NCI-H146 (cell line): ENCODE results near the gene ZNF563.
A peak's percentile ranks its signal among the peaks of the same experiment; 100 is the strongest.
"Not testable (repeated sequence)": the region's sequence is repeated elsewhere in the genome, so short reads cannot be mapped to it uniquely, and the experiment has no call there.

Experiments
- DNase-seq: peaks from one replicate; lab custom pipeline; 2025; lab: John Stamatoyannopoulos, UW

Gene ZNF563

DNA sequence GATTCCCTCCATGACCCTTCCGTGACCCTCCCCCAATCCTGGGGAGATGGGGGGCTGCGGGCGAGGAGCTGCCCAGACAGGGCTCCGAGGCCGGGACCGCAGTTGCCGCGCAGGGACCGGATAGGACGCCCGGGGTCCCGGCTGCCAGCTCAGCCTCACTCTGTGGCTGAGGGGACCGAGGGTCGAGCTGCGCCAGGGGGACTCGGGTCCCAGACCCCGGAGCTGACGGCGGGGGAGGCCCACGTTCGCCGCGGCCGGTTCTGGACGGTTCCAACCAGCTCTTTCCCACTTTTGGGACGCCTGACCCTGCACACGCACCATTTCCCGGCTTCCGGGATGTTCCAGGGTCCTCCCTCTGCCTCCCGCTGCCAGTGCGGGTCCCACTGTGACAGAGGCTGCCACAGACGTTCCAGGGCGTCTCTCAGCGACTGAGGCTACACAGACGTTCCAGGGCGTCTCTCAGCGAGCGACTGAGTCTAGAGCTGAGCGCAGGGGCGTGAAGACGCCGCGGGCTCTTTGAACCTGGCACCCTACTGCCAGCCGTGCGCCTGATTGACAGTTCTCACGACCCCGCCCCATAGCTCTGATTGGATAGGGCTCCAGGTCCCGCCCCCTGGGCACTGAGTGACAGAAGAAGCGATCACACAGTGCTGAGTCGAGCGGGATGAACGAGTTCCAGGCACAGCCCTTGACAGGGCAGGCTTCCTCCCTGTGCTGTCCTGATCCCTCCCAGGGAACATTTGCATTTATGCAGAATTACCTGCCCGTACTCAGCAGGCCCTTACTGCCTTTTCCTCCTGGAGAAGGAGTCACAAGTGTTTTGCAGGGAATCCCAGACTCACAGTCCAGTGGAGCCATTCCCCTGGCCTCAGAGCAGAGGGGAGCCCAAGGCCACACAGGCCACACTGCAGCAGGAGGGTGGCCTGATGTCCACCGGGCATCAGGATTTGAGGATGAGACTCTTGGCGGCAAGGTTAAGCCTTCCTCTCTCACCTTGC is at the start of gene ZNF563:
Gene ZNF563, minus strand, starts transcription at position 472 of the 998 bp plus-strand sequence. Its CDS starts 151 bp downstream, at position 321.
- DNase-seq: peak; percentile 98

DNA sequence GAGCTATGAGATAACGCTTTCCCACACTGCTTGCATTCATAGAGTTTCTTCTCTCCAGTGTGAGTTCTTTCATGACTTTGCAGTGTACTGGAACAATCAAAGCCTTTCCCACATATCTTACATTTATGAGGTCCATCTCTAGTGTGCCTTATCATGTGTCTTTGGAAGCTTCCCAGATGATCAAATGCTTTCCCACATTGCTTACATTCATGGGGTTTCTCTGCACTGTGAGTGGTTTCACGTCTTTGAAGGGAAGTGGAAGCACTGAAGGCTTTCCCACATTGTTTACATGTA is 47.0 kb upstream of the ZNF563 start:
- no peak for DNase-seq

DNA sequence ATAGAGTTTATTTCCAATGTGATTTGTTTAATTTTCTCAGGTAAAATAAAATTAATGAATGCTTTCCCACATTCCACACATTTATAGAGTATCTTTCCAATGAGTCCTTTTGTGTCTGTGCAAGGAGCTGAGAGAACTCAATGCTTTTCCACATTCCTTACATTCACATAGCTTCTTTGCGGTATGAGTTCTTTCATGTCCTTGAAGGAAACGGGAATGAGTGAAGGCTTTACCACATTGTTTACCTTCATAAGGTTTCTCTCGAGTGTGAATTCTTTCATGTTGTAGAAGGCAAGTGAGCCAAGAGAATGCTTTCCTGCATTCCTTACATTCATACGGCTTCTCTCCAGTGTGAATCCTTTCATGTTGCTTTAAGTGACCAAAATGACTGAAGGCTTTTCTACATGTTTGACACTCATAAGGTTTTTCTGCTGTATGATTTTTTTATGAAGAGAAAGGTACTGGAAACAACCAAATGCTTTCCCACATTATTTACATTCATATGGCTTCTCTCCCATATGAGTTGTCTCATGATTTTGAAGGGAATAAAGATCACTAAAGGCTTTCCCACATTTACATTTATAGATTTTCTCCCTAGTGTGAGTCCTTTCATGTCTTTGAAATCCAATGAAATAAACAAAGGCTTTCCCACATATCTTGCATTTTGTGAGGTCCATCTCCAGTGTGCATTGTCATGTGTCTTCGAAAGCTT is 46.5 kb upstream of the ZNF563 start:
- no peak for DNase-seq

DNA sequence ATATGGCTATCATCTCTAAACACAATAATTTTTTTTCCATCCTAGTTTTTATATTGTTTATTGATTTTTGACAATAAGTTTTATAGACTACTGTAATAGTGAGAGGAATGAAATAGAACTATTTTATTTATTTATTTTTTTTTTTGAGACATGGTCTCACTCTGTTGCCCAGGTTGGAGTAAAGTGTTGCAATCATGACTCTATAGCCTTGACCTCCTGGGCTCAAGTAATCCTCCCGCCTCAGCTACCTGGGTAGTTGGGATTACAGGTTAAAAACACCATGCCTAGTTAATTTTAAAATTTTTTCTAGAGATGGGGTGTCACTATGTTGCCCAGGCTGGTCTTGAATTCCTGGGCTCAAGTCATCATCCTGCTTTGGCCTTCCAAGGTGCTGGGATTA is 40.6 kb upstream of the ZNF563 start:
- no peak for DNase-seq

DNA sequence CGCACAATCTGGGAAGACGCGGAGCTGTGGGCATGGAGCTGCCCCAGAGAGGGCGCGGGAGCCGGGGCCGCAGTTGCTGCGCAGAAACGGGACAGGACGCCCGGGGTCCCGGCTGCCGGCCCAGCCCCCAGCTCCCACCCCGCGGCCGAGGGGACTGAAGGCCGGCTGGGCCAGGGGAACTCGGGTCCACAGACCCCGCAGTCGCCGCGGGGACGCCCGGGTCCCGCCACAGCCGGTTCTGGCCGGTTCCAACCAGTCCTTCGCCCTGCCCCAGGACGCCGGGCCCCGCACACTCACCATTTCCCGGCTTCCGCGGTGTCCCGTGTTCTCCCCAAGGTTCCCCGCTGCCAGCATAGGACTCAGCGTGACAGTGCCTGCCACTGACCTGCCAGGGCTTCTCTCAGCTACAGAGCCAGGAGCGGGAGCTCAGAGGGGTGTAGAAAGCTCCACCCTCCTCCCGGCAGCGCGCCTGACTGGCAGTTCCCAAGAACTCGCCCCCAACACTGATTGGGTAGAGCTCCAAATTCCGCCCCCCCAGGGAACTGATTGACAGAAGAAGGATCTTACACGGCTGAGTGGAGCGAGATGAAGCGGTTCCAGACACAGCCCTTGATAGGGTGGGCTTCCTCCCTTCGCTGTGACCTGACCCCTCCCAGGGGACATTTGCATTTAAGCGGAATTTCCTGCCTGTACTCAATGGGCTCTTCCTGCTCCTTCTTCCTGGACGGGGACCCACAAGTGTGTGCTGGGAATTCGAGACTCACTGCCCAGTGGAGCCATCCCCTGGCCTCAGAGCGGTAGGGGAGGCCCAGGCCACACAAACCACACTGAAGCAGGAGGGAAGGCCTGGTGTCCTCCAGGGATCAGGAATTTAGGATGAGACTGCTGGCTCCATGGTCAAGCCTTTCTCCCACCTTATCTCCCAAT is 32.1 kb upstream of the ZNF563 start, which contains the start of gene ZNF442:
Gene ZNF442, minus strand, starts transcription at position 448 of the 927 bp plus-strand sequence. CDS start 2,052 bp downstream, outside the sequence.
- DNase-seq: peak; percentile 98

DNA sequence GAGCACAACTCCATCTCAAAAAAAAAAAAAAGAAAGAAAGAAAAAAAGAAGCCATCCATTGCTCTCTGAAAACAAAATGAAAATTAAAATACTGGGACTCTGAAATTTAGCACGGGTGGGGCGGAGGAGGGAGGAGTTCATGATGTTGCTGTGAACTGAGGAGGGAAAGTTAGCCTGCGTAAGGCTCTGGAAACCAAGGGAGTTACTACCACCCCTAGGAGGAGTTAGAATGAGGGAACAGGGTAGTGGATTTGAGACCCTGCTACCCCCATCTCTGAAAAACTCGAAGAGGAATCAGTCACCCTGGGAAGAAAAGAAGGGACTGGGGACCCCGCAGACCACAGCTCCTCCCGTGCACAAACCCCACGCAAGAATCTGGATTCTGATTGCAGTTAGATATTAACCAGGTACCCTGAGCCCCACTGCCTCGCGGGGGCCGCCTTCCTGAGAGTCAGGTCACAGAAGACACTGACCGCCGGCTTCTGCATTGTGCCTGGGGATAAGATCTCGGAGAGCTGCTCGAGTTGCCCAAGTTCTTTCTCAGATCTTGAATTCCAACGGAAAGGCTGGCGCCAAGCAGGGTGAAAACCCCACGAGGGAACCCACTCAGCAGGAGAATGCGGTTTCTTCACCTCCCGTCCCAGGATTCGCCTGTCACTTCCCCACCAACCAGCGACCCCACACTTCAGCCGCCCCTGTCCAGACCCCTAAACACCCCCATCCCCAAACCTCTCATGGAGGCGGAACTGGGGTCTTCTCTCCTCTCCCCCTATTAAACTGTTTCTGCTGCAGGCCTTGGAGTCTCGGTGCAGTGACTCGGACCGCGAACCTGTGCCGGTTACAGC is 31.2 kb upstream of the ZNF563 start:
- DNase-seq: no peak

DNA sequence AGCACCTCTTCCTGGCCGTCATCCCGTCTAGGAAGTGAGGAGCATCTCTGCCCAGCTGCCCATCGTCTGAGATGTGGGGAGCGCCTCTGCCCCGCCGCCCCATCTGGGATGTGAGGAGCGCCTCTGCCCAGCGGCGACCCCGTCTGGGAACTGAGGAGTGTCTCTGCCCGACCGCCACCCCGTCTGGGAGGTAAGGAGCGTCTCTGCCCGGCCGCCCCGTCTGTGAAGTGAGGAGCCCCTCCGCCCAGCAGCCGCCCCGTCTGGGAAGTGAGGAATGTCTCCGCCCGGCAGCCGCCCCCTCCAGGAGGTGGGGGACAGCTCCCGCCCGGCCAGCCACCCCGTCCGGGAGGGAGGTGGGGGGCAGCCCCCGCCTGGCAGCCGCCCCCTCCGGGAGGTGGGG is 28.8 kb upstream of the ZNF563 start:
- DNase-seq: not testable (repeated sequence)

DNA sequence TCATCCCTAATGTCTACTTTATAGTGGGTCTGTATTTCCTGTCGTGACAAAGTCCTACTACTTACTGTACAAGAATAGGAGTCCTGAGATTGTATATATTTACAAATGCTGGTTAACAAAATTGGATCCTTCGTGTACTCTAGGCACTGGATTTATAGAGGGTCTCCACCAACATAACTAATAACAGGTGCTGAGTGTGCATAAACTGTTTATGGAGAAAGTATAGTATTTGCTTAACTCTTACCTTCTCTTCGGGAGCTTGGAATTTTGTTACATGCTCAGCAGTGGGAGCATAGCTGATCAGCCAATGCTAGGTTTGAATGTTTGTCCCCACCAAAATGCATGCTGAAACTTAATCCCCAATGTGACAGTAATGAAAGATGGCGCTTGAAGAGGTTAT is 19.9 kb upstream of the ZNF563 start:
- DNase-seq: no peak

DNA sequence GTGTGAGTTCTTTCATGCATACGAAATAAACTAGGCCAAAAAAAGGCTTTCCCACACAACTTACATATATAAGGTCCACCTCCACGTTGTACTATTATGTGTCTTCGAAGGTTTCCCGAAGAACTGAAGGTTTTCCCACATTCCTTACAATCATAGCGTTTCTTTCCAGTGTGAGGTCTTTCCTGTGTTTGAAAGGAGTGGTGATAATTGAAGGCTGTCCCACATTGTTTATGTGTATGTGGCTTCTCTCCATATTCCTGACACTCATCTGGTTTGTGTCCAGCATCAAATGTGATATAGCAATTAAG is 17.4 kb upstream of the ZNF563 start:
- no peak for DNase-seq

DNA sequence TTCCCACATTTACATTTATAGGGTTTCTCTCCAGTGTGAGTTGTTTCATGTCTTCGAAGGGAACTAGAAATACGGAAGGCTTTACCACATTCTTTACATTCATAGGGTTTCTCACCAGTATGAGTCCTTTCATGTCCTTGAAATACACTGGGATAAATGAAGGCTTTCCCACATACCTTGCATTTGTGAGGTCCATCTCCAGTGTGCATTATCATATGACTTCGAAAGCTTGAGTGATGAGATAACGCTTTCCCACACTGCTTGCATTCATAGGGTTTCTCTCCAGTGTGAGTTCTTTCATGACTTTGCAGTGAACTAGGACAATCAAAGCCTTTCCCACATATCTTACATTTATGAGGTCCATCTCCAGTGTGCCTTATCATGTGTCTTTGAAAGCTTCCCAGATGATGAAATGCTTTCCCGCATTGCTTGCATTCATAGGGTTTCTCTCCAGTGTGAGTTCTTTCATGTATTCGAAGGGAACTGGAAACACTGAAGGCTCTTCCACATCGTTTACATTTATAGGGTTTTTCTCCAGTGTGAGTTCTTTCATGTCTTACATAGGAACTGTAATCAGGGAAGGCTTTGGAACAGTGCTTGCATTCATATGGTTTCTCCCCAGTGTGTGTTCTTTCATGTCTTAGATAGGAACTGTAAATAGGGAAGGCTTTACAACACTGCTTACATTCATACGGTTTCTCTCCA is 16.9 kb upstream of the ZNF563 start:
- no peak for DNase-seq

DNA sequence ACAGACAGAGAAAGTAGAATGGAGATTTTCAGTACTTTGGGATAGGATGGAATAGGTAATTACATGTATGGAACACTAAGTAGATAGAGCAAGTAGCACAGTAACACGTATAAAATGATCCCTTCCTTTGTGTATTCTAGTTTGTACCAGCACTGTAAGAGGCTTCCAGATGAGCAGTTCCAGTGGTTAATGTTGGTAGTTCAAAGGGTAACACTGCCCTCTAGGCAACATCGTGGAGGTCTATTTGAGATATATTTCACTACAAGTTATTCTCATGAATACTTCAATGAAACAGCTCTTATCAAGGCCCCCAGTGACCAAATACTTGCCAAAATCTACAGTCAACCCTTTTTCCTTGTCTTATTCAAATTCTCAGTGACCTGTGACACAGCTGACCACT is 13.5 kb upstream of the ZNF563 start:
- no peak for DNase-seq

DNA sequence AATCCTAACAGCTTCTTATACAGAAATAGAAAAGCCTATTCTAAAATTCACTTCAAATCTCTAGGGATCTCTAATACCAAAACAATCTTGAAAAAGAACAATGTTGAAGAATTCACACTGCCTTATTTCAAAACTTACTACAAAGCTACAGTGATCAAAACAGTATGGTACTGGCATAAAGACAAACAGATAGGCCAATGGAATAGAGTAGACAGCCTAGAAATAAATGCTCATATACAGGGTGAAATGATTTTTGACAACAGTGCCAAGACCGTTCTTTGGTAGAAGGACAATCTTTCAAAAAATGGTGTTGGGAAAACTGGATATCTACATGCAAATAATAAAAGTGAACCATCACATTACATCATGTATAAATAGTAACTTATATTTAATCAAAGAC is 11.8 kb upstream of the ZNF563 start:
- DNase-seq: no peak

DNA sequence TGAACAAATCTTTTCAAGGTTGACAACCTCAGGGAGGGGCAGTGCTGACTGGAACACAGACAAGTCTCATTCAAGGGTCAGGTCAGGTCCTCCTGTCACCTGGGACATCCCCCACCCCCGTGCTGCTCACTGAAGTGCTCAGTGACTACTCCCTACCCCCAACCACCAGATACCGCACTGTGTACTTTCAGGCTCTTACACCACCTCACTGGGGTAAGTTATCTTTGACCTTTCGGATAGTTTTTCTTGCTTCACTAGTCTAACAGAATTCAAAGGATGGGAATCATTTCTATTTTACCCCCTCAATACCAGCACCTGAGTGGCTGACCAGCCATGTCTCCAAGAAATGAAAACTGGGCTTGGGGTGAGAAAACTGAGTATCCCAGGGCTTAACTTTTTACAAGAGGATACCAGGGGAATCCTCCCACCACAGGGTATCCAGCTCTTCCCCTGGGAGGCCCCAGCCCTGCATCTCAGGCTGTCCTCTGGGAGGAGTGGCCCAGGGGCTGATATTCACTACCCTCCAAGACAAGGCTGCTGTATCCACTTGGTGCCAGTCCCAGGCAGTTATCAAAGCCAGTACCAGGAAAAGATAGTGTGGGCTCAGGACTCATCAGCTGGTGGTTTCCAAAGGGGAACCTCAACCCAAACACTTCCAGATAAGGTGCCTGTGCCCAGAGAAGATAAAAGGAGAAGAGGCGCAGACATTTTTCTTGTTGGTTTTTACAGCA is 2.1 kb downstream of the ZNF563 start:
- no peak for DNase-seq

DNA sequence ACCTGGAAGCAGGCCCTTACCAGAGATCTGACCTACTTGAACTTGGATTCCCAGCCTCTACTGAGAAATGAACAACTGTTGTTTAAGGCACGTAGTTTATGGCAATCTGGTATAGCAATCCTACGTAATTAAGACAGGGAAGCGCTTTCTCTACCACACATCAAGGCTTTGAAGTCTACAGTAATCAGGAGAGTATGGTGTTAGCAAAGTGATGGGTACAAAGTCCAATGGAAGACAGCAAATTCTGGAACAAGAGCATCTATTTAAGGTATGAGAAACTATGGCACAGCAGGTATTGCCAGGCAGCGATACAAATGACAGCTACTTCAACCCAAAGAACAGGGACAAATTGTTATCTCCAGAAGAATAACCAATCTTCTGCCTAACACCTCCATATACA is 3.1 kb downstream of the ZNF563 start:
- no peak for DNase-seq

DNA sequence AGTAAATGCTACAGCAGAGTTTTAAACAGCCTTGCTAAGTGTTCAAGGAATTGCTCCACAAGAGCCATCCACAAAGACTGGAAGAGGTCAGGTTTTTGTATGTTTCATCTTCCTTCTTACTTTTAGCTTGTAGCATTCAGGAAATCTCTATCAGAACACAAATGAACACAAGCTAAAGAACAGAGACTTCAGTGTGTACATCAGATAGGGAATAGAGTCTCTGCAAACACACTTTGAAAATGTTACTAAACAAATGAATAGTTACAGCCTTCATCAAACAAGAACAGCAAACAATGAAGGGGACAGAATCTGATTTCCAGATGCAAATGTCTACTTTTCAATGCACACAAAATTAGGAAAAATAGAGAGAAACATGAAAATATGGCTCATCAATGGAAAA is 7.7 kb downstream of the ZNF563 start:
- DNase-seq: no peak

DNA sequence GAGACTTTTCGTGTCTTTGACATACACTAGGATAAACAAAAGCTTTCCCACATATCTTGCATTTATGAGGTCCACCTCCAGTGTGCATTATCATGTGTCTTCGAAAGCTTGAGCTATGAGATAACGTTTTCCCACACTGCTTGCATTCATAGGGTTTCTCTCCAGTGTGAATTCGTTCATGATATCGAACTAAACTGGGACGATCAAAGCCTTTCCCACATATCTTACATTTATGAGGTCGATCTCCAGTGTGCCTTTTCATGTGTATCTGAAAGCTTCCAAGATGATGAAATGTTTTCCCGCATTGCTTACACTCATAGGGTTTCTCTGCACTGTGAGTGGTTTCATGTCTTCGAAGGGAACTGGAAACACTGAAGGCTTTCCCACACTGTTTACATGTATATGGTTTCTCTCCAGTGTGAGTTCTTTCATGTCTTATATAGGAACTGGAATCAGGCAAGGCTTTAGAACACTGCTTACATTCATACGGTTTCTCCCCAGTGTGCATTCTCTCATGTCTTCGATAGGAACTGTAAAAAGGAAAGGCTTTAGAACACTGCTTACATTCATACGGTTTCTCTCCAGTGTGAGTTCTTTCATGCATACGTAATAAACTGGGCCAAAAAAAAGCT is 14.5 kb downstream of the ZNF563 start:
- DNase-seq: no peak

DNA sequence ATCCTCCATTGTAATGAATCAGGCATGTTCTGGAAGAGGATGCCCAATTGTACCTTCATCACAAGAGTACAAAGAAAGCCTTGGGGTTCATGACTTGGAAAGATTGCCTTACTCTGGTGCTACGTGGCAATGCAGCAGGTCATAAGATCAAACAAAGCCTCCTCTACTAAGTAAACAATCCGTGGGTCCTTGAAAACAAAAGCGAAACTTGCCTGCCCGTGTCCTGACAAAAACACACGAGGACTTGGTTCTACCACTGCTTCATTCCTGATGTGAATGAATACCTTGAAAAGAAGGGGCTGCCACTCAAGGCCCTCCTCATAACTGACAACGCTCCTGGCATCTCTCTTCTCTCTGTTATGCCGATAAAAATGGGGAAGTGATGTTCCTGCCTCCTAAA is 18.9 kb downstream of the ZNF563 start:
- DNase-seq: no peak

DNA sequence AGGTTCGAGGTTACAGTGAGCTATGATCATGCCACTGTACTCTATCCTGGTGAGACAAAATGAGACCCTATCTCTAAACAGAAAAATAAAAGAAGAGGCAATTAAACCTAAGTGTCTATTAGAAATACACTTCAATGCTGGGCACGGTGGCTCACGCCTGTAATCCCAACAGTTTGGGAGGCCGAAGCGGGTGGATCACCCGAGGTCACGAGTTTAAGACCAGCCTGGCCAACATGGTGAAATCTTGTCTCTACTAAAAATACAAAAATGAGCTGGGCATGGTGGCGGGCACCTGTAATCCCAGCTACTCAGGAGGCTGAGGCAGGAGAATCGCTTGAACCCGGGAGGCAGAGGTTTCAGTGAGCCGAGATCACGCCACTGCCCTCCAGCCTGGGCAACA is 24.5 kb downstream of the ZNF563 start:
- not testable (repeated sequence) for DNase-seq

DNA sequence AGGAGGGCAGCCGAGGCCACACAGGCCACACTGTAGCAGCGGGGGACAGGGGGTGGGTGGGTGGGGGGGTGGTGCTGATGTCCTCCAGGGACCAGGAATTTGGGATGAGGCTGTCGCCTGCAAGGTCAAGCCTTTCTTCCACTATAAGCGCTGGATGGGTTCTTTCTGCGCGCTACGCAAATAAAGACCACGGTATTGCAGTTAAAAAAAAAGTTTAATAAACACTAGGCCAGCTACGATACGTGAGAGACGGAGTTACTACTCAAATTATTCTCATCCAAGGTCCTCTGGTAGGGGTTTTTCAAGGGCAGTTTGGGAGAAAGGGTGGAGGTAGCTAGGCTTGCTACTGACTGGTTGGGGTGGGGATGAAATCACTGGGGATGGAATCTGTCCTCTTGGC is 38.2 kb downstream of the ZNF563 start:
- DNase-seq: no peak
